Testis (tissue), 2 donors: ENCODE measurements around the gene IL5RA.

ENCODE experiments used
- POLR2A ChIP-seq: fragments of 450-650 bp; IDR thresholded peaks from one replicate; pipeline ENCODE4 v1.6.1; 2017; ENCODE audit warnings: antibody characterized with exemption, mild to moderate bottlenecking, moderate library complexity
- TF ChIP-seq, protein P1 (sequence below), 3 experiments: fragments of 450-650 bp in 2 of 3; fragments of 200-600 bp in 1 of 3; sonication (generic) in 1 of 3; IDR thresholded peaks; one replicate each; pipeline ENCODE4 v1.5.1; 2016 to 2019; ENCODE audit warnings: antibody characterized with exemption in 3 of 3, mild to moderate bottlenecking in 2 of 3, moderate library complexity in 1 of 3

DNA sequence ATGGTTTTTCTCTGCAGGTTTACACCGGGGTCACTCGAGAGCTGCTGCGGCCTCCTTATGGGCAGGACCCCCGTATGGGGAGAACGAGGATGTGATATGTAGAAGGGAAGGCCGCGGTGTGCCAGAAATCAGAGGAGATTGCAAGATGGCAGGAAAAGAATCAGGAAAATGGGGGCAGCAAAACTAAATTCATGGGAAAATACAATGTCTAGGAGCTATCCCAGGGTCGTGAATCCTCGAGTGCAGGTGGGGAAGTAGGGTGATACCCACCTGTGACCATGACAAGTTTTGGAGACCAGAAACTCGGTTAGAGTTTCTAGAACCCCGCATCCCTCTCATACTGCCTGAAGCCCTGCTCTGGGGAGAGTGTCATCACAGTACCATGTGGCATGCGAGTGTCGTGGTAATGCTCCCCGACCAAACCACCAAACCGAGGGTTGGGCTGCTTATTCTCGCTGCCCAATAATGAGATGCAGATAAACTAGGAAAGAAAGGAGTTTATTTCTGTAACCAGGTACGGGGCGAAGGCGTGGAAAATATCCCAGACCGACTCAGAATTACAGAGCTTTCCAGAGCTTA lies 17.3 kb upstream of the IL5RA start:
- TF ChIP-seq, protein P1, sequence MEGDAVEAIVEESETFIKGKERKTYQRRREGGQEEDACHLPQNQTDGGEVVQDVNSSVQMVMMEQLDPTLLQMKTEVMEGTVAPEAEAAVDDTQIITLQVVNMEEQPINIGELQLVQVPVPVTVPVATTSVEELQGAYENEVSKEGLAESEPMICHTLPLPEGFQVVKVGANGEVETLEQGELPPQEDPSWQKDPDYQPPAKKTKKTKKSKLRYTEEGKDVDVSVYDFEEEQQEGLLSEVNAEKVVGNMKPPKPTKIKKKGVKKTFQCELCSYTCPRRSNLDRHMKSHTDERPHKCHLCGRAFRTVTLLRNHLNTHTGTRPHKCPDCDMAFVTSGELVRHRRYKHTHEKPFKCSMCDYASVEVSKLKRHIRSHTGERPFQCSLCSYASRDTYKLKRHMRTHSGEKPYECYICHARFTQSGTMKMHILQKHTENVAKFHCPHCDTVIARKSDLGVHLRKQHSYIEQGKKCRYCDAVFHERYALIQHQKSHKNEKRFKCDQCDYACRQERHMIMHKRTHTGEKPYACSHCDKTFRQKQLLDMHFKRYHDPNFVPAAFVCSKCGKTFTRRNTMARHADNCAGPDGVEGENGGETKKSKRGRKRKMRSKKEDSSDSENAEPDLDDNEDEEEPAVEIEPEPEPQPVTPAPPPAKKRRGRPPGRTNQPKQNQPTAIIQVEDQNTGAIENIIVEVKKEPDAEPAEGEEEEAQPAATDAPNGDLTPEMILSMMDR (IDR thresholded peaks at IDR 0.05): no peak
- TF ChIP-seq POLR2A: no peak
